WERI-Rb-1 (cell line): ENCODE measurements around the gene SLC16A3.

Experiments
- DNase-seq: peaks from one replicate; pipeline ENCODE4 v3.0.0-alpha.2; 2020
- H3K27ac ChIP-seq: fragments of 250-450 bp; sonication (Bioruptor Pico); 2 replicates; pipeline ENCODE4 v1.5.1; 2020; ENCODE audit warnings: mild to moderate bottlenecking, moderate library complexity
- H3K27me3 ChIP-seq: fragments of 250-450 bp; sonication (Bioruptor Pico); 2 replicates; pipeline ENCODE4 v1.5.1; 2021; ENCODE audit warnings: mild to moderate bottlenecking, low read depth, moderate library complexity; ENCODE audit not compliant: insufficient read depth, severe bottlenecking
- H3K36me3 ChIP-seq: fragments of 250-450 bp; sonication (Bioruptor Pico); 2 replicates; pipeline ENCODE4 v1.5.1; 2020; ENCODE audit warnings: mild to moderate bottlenecking, moderate library complexity
- H3K4me3 ChIP-seq: 2 replicates; pipeline ENCODE4 v1.5.1; 2011; ENCODE audit warnings: low read depth, mild to moderate bottlenecking, control low read depth, low read length
- H3K9me3 ChIP-seq: fragments of 250-450 bp; sonication (Bioruptor Pico); 2 replicates; pipeline ENCODE4 v1.5.1; 2021; ENCODE audit warnings: mild to moderate bottlenecking, moderate library complexity; ENCODE audit not compliant: severe bottlenecking
- TF ChIP-seq, protein P1 (sequence below): IDR thresholded peaks from 2 replicates; pipeline ENCODE4 v1.5.1; 2011; ENCODE audit warnings: low read depth, mild to moderate bottlenecking, control low read depth, inconsistent platforms, low read length

Gene SLC16A3

DNA sequence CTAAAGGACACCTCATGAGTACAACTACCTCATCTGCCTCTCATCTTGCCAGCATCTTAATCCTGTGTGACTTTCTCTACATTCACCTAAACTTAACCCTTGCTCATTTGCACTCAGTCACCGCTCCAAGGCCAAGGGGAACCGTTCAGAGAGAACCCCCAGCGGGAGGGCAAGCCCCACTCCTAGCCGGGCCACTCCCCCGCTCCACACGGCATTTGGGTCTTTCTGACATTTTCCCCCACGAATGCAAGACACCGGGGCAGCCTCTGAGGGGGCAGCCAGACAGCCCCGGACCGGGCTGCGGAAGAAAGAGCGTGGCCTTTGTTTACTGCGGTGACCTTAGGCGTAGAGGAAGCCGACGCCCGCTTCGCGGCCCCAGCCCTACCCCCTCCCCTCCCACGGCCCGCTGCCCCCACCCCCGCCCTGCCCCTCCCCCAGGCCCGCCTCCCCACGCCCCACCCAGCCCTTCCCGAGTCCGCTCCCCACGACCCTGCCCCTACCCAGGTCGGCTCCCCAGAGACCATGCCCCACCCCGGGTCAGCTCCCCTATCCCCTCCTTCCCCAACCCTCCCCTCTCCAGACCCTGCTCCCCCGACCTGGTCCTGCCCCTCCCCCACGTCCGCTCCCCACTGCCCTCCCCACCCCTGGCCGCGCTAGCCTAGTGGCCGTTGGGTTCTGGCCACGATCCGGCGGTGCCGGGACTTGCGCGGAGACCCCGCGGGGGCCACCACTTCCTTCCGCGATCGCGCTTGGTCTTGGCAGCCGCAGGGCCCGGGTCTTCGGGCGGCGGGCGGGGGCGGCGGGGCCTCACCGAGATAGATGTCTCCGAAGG lies 43.9 kb downstream of the SLC16A3 start:
- Histone ChIP-seq H3K27ac (peak overlapping the region; percentile 99), H3K9me3 (no peaks in the 10 kb centered on the region), H3K27me3 (no peaks in the 10 kb centered on the region), H3K36me3 (peaks cover 48% of the 10 kb centered on the region), H3K4me3 (peak overlapping the region; percentile 79)
- peak; percentile 60 for DNase-seq
- TF ChIP-seq, protein P1, sequence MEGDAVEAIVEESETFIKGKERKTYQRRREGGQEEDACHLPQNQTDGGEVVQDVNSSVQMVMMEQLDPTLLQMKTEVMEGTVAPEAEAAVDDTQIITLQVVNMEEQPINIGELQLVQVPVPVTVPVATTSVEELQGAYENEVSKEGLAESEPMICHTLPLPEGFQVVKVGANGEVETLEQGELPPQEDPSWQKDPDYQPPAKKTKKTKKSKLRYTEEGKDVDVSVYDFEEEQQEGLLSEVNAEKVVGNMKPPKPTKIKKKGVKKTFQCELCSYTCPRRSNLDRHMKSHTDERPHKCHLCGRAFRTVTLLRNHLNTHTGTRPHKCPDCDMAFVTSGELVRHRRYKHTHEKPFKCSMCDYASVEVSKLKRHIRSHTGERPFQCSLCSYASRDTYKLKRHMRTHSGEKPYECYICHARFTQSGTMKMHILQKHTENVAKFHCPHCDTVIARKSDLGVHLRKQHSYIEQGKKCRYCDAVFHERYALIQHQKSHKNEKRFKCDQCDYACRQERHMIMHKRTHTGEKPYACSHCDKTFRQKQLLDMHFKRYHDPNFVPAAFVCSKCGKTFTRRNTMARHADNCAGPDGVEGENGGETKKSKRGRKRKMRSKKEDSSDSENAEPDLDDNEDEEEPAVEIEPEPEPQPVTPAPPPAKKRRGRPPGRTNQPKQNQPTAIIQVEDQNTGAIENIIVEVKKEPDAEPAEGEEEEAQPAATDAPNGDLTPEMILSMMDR, result no peak

DNA sequence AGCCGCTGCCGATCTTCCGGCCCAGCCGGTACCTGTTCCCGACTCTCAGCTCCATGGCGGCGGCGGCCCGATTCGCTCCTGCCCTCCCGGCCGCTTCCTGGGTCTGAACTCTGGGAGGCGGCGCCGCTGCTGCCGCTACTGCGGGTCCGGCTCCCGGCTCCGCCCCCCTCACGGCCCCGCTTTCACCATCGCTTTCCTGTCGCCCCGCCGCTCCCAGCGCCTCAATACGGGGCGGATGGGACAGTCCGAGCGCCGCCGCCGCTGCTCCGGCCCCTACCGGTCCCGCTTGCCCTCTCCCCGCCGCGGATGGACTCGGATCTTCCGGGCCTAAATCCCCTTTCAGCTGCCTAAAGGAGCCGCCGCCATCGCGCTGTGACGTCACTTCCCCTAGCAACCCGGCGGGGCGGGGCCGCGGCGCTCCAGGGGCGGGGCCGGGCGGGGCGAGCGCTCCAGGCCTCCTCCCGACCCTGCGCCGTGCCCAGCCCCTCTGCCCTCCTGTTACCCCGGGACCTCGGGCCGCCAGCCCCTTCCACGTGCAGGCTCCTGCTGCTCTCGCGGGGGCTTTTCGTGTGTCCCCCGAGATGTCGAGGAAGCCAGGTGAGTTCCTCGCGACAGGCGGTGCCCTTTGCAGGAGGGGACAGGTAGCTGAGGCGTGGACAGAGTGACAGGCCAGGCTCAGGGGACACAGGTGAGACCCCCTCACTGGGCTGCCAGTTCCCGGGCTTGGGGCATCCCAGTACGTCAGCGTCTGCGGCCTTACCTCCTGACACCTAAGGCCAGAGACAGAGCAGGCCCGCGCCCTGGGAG lies 44.7 kb downstream of the SLC16A3 start, which contains the start of gene CSNK1D:
Gene CSNK1D, minus strand, starts transcription at position 374 of the 807 bp plus-strand sequence. Its CDS starts 319 bp downstream, at position 55.
- peak; percentile 96 for DNase-seq
- H3K36me3 ChIP-seq, result peaks cover 45% of the 10 kb centered on the region
- H3K9me3 ChIP-seq, result no peaks in the 10 kb centered on the region
- peak within 1 kb of the TSS; percentile 99 for H3K27ac ChIP-seq
- TF ChIP-seq, protein P1, result no peak
- peak within 1 kb of the TSS; percentile 79 for H3K4me3 ChIP-seq
- H3K27me3 ChIP-seq, result no peaks in the 10 kb centered on the region

DNA sequence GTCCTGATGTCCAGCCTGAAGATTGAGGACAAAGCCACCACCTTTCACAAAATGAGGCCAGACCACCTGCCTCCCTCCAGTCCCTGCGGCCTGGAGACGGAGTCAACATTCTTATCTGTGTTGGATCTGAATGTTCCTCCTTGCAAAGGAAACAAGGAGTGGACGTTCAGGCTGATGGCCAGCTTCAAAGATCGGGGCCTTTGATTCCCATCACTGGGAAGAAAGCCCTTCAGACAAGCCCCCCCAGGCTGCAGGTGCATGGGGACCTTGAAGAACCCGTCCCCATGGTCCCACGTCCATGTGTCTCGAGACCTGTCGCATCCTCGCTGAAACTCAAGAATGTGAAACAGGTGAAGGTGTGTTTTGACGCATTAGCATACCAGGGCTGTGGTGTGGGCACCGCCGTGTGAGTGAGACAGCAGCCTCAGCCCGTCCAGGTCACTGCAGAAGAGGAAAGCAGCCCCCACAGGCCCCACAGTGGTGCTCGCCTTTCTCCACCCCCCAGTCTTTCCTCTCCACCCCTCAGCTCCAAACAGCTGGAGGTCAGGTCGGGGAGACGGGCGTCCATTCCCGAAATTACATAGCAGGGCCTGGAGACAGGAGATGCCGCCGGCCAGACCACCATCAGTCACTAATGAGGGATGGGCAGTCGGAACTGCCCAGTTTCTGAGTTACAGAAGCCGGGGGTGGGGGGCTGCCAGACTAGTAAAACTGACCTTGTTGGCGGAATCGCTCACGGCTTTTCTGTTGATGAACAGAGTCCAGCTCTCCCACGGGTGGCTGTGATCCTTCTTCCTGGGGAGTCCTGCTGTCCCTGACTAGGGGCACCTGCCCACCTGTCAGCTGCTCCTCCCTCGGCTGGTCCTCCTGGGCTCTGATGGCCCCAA lies 45.5 kb downstream of the SLC16A3 start:
- Histone ChIP-seq H3K4me3 (peak overlapping the region; percentile 79), H3K27me3 (no peaks in the 10 kb centered on the region), H3K9me3 (no peaks in the 10 kb centered on the region), H3K36me3 (peaks cover 38% of the 10 kb centered on the region), H3K27ac (peak overlapping the region; percentile 99)
- TF ChIP-seq, protein P1, result no peak
- DNase-seq, result no peak

DNA sequence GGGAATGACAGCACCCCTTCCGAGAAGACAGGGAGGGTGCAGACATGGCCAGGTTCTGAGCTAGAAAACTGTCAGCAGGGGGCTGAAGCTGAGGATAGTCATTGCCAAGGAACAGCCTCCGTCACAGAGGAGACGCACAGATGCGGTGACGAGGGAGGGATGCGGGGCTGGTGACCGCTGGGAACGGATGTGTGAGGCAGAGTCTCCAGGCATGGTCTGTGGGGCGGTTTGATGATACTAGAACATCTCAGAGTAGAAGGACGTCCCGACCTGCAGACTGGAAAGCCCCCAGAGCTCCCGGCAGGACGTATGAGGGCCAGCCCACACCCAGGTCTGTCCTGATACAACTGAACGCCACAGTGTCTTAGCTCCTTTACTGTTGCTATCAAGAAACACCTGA lies 46.5 kb downstream of the SLC16A3 start:
- H3K27me3 ChIP-seq, result no peaks in the 10 kb centered on the region
- no peak overlapping the region for H3K4me3 ChIP-seq
- TF ChIP-seq, protein P1, result no peak
- no peaks in the 10 kb centered on the region for H3K9me3 ChIP-seq
- no peak for DNase-seq
- peaks cover 28% of the 10 kb centered on the region for H3K36me3 ChIP-seq
- H3K27ac ChIP-seq, result no peak overlapping the region

DNA sequence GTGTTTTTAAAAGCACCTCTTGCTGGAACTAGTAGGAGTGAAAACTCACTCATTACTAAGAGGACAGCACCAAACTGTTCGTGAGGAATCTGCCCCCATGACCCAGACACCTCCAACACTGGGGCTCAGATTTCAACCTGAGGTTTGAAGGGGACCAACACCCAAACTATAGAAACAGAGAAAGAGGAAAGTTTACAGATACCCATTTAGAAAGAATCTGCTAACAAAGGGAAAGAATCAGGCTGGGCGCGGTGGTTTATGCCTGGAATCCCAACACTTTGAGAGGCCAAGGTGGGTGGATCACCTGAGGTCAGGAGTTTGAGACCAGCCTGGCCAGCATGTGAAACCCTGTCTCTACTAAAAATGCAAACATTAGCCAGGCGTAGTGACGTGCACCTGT lies 48.1 kb downstream of the SLC16A3 start:
- no peak overlapping the region for H3K27ac ChIP-seq
- H3K4me3 ChIP-seq, result no peak overlapping the region
- H3K9me3 ChIP-seq, result peaks cover 2% of the 10 kb centered on the region
- DNase-seq, result no peak
- H3K27me3 ChIP-seq, result no peaks in the 10 kb centered on the region
- H3K36me3 ChIP-seq, result peaks cover 12% of the 10 kb centered on the region
- TF ChIP-seq, protein P1, result no peak
